ENCODE results near the gene CDC42BPA. TPM values are rescaled to one million over a fixed set of nuclear protein-coding genes. Genes with fewer than 3 reads are reported as not detected.

Gene CDC42BPA
- polyA plus RNA-seq, 1 donor (not counting 4 experiments of a cell fraction or from before 2014, with no cell fraction given), result 9.2 TPM

DNA sequence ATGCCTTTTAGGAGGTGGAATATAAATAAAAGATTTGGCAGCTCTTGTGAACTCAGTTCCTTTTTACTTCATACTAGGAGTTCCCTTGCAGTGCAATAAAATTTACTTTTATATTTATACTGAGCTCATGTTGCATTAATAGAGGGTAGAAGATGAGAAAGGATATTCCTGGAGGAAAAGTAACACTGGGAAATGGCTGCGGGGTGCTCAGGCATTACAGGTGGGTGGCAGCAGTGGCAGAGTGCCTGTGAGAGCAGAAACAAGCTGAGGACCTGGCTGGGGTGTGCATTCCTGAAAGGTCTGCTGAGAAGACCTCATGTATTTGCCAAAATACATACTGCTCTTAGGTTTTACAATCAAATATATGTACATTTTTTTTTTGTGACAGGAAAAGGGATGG, 251.3 kb downstream of the CDC42BPA start:
- Histone ChIP-seq H3K9ac (ENCODE audit: control insufficient read depth, extremely low read depth, insufficient read depth, low read length) (no peak overlapping the region), H3K36me3 (ENCODE audit: control insufficient read depth in 2 of 2, extremely low read depth in 1 of 2, insufficient read depth in 2 of 2, low read length in 2 of 2) (peaks cover 0 to 3% of the 10 kb centered on the region in 2 experiments), H4K20me1 (ENCODE audit: control insufficient read depth, extremely low read depth, insufficient read depth, low read length) (no peaks in the 10 kb centered on the region), H3K9me3 (ENCODE audit: control insufficient read depth, low read depth, low read length) (no peaks in the 10 kb centered on the region), H3K79me2 (ENCODE audit: control insufficient read depth, insufficient read depth, low read length) (no peaks in the 10 kb centered on the region), H3K9me1 (ENCODE audit: control insufficient read depth, extremely low read depth, insufficient read depth, low read length) (no peaks in the 10 kb centered on the region), H3K4me3 (ENCODE audit: control insufficient read depth in 2 of 3, extremely low read depth in 1 of 3, insufficient read depth in 2 of 3, low read depth in 1 of 3, low read length in 3 of 3) (no peak overlapping the region), H3K4me2 (ENCODE audit: control insufficient read depth, extremely low read depth, insufficient read depth, low read depth, low read length) (no peak overlapping the region), H3K4me1 (ENCODE audit: control insufficient read depth, extremely low read depth, insufficient read depth, low read length) (no peaks in the 10 kb centered on the region), H2AFZ (ENCODE audit: control insufficient read depth, low read length) (no peak overlapping the region), H3K27me3 (ENCODE audit: control insufficient read depth, extremely low read depth, insufficient read depth, low read length) (no peaks in the 10 kb centered on the region), H3K27ac (ENCODE audit: control insufficient read depth, insufficient read depth, low read length) (no peak overlapping the region)
- TF ChIP-seq, protein P1, sequence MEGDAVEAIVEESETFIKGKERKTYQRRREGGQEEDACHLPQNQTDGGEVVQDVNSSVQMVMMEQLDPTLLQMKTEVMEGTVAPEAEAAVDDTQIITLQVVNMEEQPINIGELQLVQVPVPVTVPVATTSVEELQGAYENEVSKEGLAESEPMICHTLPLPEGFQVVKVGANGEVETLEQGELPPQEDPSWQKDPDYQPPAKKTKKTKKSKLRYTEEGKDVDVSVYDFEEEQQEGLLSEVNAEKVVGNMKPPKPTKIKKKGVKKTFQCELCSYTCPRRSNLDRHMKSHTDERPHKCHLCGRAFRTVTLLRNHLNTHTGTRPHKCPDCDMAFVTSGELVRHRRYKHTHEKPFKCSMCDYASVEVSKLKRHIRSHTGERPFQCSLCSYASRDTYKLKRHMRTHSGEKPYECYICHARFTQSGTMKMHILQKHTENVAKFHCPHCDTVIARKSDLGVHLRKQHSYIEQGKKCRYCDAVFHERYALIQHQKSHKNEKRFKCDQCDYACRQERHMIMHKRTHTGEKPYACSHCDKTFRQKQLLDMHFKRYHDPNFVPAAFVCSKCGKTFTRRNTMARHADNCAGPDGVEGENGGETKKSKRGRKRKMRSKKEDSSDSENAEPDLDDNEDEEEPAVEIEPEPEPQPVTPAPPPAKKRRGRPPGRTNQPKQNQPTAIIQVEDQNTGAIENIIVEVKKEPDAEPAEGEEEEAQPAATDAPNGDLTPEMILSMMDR (optimal IDR thresholded peaks at IDR 0.05 in 1 of 3, IDR thresholded peaks at IDR 0.05 in 1 of 3, conservative IDR thresholded peaks at IDR 0.05 in 1 of 3; ENCODE audit: extremely low read depth in 1 of 3, insufficient read depth in 2 of 3, low read length in 3 of 3), result no peak
- no peak for TF ChIP-seq EZH2 (IDR thresholded peaks at IDR 0.05; ENCODE audit: low read length)
- DNase-seq (ENCODE audit: low read depth, low spot score) (no peak), FAIRE-seq (no peak)
- dilution Hi-C loops (cut with MboI; ENCODE audit: extremely low pct_ligation_motif_present, low sequenced_read_pairs), result no loop called here

DNA sequence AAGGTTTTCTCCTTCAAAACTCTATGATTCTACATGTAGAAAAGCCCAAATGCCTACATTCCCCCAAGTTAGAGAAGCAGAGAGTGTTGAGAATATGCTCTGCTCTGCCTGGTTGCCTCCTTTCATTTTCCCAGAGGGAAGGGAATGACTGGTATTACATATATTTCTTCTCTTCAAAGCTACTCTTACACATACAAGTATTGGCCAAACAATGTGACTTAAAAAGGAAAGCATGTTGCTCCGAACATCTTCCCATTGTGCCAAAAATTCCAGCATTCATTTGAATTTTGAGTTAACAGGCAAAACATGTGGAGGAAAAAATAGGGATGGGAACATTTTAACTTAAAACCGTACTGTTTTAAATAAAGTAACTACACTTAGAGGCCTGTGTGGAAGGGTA, 253.0 kb downstream of the CDC42BPA start:
- Histone ChIP-seq H3K9ac (ENCODE audit: control insufficient read depth, extremely low read depth, insufficient read depth, low read length) (no peak overlapping the region), H3K27me3 (ENCODE audit: control insufficient read depth, extremely low read depth, insufficient read depth, low read length) (no peaks in the 10 kb centered on the region), H3K9me3 (ENCODE audit: control insufficient read depth, low read depth, low read length) (no peaks in the 10 kb centered on the region), H3K79me2 (ENCODE audit: control insufficient read depth, insufficient read depth, low read length) (no peaks in the 10 kb centered on the region), H3K4me2 (ENCODE audit: control insufficient read depth, extremely low read depth, insufficient read depth, low read depth, low read length) (no peak overlapping the region), H4K20me1 (ENCODE audit: control insufficient read depth, extremely low read depth, insufficient read depth, low read length) (no peaks in the 10 kb centered on the region), H3K4me3 (ENCODE audit: control insufficient read depth in 2 of 3, extremely low read depth in 1 of 3, insufficient read depth in 2 of 3, low read depth in 1 of 3, low read length in 3 of 3) (no peak overlapping the region), H3K9me1 (ENCODE audit: control insufficient read depth, extremely low read depth, insufficient read depth, low read length) (no peaks in the 10 kb centered on the region), H3K4me1 (ENCODE audit: control insufficient read depth, extremely low read depth, insufficient read depth, low read length) (no peaks in the 10 kb centered on the region), H2AFZ (ENCODE audit: control insufficient read depth, low read length) (no peak overlapping the region), H3K27ac (ENCODE audit: control insufficient read depth, insufficient read depth, low read length) (no peak overlapping the region), H3K36me3 (ENCODE audit: control insufficient read depth in 2 of 2, extremely low read depth in 1 of 2, insufficient read depth in 2 of 2, low read length in 2 of 2) (no peaks in the 10 kb centered on the region)
- FAIRE-seq (no peak), DNase-seq (ENCODE audit: low read depth, low spot score) (no peak)
- dilution Hi-C loops (cut with MboI; ENCODE audit: extremely low pct_ligation_motif_present, low sequenced_read_pairs), result no loop called here
- no peak for TF ChIP-seq EZH2 (IDR thresholded peaks at IDR 0.05; ENCODE audit: low read length)
- TF ChIP-seq, protein P1 (optimal IDR thresholded peaks at IDR 0.05 in 1 of 3, IDR thresholded peaks at IDR 0.05 in 1 of 3, conservative IDR thresholded peaks at IDR 0.05 in 1 of 3; ENCODE audit: extremely low read depth in 1 of 3, insufficient read depth in 2 of 3, low read length in 3 of 3), result no peak
